Fibroblast of pulmonary artery (primary cell): ENCODE measurements around the gene ANKS1B.

Experiments used
- DNase-seq: peaks from one replicate; pipeline ENCODE4 v3.0.0-alpha.2; 2010; ENCODE audit warnings: low read depth
- H3K4me3 ChIP-seq: replicated peaks from 2 replicates; pipeline ENCODE4 v1.5.1; 2011; ENCODE audit warnings: low read depth, mild to moderate bottlenecking, control low read depth, low read length, moderate library complexity
- TF ChIP-seq, protein P1 (sequence below): IDR thresholded peaks from 2 replicates; pipeline ENCODE4 v1.5.1; 2011; ENCODE audit warnings: mild to moderate bottlenecking, control low read depth, low read length, inconsistent platforms; ENCODE audit errors: missing control alignments

The ANKS1B gene

DNA sequence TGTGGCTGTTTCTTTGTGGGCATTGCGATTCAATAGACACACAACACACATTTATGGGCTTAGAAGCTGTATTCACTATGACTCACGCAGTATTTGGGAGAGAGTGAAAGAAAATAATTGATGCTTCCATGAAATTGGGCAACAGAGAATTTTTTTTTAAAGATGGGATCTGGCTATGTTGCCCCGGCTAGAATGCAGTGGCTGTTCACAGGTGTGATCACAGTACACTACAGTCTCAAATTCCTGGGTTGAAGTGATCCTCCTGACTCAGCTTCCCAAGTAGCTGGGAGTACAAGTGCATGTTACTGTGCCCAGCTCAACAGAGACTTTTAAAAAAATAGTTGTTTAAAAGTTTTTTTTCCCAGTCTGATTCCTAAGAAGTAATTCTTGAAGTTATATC is 1193.3 kb downstream of the ANKS1B start:
- TF ChIP-seq, protein P1, sequence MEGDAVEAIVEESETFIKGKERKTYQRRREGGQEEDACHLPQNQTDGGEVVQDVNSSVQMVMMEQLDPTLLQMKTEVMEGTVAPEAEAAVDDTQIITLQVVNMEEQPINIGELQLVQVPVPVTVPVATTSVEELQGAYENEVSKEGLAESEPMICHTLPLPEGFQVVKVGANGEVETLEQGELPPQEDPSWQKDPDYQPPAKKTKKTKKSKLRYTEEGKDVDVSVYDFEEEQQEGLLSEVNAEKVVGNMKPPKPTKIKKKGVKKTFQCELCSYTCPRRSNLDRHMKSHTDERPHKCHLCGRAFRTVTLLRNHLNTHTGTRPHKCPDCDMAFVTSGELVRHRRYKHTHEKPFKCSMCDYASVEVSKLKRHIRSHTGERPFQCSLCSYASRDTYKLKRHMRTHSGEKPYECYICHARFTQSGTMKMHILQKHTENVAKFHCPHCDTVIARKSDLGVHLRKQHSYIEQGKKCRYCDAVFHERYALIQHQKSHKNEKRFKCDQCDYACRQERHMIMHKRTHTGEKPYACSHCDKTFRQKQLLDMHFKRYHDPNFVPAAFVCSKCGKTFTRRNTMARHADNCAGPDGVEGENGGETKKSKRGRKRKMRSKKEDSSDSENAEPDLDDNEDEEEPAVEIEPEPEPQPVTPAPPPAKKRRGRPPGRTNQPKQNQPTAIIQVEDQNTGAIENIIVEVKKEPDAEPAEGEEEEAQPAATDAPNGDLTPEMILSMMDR: no peak
- no peak overlapping the region for H3K4me3 ChIP-seq
- DNase-seq: no peak

DNA sequence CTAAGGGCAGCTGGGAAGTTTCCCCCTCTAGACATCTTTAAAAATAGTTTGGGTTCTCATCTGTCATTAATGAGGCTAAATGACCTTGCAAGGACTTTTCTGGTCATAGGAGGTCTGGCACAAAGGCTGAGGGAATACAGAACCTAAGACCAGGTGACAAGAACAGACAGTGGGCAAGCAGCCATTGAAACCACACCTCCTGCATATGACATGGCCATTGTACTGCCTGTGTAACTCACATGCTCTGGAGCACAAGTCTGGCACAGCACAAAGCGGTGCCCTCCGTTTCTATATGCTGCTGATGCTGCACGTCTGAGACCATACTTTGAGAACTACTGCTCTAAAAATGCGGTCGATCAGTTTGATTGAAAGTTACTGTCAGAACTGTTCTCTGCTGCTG is 1196.3 kb downstream of the ANKS1B start:
- DNase-seq: no peak
- TF ChIP-seq, protein P1: no peak
- H3K4me3 ChIP-seq: no peak overlapping the region

DNA sequence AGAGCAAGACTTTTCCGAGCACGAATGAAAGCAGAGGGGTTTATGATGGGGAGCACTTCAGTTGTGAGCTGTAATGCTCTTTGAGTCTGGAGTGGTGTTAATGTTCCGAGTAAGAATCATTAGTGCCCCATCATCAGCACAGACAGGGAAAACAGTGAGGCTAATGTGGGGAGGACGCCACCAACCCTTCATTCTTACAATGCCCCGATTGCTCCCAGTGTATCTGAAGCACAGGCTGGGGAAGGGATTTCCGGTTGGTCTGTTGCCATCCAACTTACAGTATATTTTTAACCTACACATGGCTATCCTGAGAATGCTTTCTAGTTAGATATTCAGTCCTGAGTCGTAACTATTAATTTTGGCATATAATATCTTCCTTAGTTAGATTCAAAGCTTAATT is 1198.1 kb downstream of the ANKS1B start:
- TF ChIP-seq, protein P1: no peak
- H3K4me3 ChIP-seq: no peak overlapping the region
- DNase-seq: no peak

DNA sequence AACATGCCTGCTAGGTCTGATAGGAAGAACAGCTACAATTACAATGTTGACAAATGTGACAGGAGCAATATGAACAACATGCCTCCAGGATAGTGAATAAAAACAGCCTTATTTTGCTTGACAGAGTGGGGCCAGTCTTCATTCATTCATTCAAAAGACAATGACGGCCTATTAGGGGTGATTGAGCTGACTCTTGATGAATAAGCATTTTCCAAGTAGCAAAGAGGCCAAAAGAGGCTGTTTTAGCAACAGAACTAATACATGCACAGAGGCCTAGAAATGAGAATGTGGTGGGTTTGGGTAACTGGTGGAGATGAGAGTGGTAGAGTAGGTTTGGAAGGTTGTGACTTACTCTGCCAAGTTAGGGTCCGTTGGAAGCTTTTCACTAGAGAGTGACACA is 1201.3 kb downstream of the ANKS1B start:
- TF ChIP-seq, protein P1: no peak
- H3K4me3 ChIP-seq: no peak overlapping the region
- DNase-seq: no peak

DNA sequence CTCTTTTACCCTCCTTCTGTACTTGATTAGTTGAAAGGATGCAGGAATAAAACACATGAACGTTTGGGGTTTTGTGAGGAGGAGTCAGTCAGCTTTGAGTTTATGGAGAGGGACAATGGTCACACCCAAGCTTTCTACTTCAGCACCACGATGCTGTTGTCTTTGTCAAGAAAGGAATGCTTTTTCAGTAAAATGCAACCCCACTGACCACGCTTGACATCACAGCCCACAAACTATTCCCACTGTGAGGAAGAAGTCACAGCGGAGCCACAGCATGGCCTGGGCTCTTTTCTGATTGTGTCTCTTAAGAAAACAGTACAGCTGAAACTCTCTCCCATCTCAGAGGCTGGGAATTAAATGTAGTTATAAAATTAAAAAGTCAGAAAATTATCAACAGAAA is 1204.5 kb downstream of the ANKS1B start:
- TF ChIP-seq, protein P1: no peak
- H3K4me3 ChIP-seq: no peak overlapping the region
- no peak for DNase-seq

DNA sequence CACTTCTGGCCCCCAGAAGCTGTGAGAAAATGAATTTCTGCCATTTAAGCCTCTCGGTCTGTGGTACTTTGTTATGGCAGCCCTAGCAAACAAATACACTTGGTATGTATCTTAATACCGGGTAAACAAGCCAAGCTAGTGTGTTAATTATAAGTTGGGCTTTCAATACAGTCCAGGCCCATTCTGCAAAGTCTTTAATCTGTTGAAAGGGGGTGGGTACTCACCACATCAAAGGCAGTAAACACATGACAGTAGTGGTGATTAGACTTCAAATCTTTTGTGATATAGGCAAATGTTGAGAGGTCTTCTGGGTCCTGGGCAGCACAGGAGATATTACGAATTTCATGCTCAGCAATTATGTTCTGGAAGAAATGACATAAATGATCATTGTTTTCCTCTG is 1211.9 kb downstream of the ANKS1B start:
- no peak overlapping the region for H3K4me3 ChIP-seq
- TF ChIP-seq, protein P1: no peak
- DNase-seq: no peak
